ENCODE data around the gene PTPRT.

Gene PTPRT

DNA sequence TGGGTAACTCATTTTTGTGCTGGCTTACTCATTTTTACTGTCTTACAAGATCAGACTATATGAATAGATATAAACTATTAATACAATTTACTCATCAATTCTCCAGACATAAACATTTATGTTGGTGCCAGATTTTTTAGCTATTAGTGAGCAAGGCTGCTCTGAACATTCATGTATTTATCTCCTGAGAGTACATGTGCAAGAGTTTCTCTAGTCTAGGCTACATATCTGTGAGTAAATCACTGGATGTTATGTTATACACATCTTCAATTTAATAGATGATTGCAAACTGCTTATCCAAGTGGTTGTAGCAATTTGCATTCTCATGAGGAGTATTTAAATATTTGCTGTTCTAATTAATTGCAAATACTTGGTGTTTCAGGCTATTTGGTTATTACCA, 687.1 kb downstream of the PTPRT start:
- Histone ChIP-seq H3K27ac (ENCODE audit: extremely low read depth, low read depth, low read length) (no peak overlapping the region), H3K4me1 (ENCODE audit: control insufficient read depth, insufficient read depth, low read length) (no peaks in the 10 kb centered on the region), H3K4me3 (ENCODE audit: low read depth, low read length) (no peak overlapping the region), H3K36me3 (ENCODE audit: control insufficient read depth in 2 of 2, insufficient read depth in 1 of 2, low read length in 2 of 2) (no peaks in the 10 kb centered on the region), H3K9me3 (ENCODE audit: control insufficient read depth, insufficient read depth, low read depth, low read length) (no peaks in the 10 kb centered on the region)
- CTCF ChIA-PET = no interaction called here
- POLR2A ChIA-PET = no interaction called here
- TF ChIP-seq ZNF37A (tag by site-specific recombination; IDR thresholded peaks at IDR 0.05) (no peak), ZNF558 (tag by site-specific recombination; IDR thresholded peaks at IDR 0.05) (no peak), ZNF157 (tag by site-specific recombination; IDR thresholded peaks at IDR 0.05) (no peak)

DNA sequence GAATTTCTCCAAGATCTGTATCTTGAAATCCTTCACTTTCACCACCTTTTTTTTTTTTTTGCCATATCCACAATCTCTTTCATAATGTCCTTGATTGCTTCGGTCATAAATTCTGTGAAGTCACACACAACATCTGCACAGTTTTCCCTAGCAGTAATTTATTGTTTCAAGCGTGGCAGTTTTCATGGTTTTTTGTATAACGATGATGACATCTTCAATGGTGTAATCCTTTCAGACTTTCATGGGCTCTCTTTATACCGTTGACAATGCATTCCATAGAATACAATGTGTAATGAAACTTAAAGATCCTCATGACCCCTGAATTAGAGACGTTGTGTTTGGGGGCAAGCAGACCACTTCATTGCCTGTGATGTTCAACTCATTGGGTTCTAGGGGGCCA, 693.1 kb downstream of the PTPRT start:
- no peaks in the 10 kb centered on the region for H3K36me3 ChIP-seq (ENCODE audit: control insufficient read depth in 2 of 2, insufficient read depth in 1 of 2, low read length in 2 of 2)
- TF ChIP-seq ZNF354C (tag by site-specific recombination; IDR thresholded peaks at IDR 0.05; ENCODE audit: borderline replicate concordance, low read depth) = no peak
- TF ChIP-seq ZFP37 (tag by site-specific recombination; IDR thresholded peaks at IDR 0.05) = no peak
- TF ChIP-seq ZNF324 (tag by site-specific recombination; IDR thresholded peaks at IDR 0.05) = no peak
- TF ChIP-seq, protein P1, sequence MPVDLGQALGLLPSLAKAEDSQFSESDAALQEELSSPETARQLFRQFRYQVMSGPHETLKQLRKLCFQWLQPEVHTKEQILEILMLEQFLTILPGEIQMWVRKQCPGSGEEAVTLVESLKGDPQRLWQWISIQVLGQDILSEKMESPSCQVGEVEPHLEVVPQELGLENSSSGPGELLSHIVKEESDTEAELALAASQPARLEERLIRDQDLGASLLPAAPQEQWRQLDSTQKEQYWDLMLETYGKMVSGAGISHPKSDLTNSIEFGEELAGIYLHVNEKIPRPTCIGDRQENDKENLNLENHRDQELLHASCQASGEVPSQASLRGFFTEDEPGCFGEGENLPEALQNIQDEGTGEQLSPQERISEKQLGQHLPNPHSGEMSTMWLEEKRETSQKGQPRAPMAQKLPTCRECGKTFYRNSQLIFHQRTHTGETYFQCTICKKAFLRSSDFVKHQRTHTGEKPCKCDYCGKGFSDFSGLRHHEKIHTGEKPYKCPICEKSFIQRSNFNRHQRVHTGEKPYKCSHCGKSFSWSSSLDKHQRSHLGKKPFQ (tag by site-specific recombination; IDR thresholded peaks at IDR 0.05) = no peak
- TF ChIP-seq TRIM28 (IDR thresholded peaks at IDR 0.05; ENCODE audit: borderline replicate concordance, low read length) = no peak
- TF ChIP-seq, protein P2, sequence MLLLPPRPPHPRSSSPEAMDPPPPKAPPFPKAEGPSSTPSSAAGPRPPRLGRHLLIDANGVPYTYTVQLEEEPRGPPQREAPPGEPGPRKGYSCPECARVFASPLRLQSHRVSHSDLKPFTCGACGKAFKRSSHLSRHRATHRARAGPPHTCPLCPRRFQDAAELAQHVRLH (tag by site-specific recombination; IDR thresholded peaks at IDR 0.05) = no peak
- TF ChIP-seq ZNF76 (tag by site-specific recombination; IDR thresholded peaks at IDR 0.05; ENCODE audit: borderline replicate concordance, low read depth) = no peak
- TF ChIP-seq, protein P3, sequence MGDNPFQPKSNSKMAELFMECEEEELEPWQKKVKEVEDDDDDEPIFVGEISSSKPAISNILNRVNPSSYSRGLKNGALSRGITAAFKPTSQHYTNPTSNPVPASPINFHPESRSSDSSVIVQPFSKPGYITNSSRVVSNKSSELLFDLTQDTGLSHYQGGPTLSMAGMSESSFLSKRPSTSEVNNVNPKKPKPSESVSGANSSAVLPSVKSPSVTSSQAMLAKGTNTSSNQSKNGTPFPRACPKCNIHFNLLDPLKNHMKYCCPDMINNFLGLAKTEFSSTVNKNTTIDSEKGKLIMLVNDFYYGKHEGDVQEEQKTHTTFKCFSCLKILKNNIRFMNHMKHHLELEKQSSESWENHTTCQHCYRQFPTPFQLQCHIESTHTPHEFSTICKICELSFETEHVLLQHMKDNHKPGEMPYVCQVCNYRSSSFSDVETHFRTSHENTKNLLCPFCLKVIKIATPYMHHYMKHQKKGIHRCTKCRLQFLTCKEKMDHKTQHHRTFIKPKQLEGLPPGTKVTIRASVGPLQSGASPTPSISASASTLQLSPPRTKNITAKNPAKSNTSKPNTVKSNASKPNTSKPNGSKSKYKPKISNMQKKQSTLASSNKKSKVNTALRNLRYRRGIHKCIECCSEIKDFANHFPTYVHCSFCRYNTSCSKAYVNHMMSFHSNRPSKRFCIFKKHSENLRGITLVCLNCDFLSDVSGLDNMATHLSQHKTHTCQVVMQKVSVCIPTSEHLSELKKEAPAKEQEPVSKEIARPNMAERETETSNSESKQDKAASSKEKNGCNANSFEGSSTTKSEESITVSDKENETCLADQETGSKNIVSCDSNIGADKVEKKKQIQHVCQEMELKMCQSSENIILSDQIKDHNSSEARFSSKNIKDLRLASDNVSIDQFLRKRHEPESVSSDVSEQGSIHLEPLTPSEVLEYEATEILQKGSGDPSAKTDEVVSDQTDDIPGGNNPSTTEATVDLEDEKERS (tag by site-specific recombination; IDR thresholded peaks at IDR 0.05) = no peak
- TF ChIP-seq ZNF777 (tag by site-specific recombination; IDR thresholded peaks at IDR 0.05; ENCODE audit: borderline replicate concordance) = no peak
- TF ChIP-seq, protein P4, sequence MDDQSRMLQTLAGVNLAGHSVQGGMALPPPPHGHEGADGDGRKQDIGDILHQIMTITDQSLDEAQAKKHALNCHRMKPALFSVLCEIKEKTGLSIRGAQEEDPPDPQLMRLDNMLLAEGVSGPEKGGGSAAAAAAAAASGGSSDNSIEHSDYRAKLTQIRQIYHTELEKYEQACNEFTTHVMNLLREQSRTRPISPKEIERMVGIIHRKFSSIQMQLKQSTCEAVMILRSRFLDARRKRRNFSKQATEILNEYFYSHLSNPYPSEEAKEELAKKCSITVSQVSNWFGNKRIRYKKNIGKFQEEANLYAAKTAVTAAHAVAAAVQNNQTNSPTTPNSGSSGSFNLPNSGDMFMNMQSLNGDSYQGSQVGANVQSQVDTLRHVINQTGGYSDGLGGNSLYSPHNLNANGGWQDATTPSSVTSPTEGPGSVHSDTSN (CRISPR knock-in tag; IDR thresholded peaks at IDR 0.05) = no peak
- no peak for TF ChIP-seq ZNF138 (tag by site-specific recombination; IDR thresholded peaks at IDR 0.05; ENCODE audit: borderline replicate concordance)
- no peak for TF ChIP-seq ZBTB8A (tag by site-specific recombination; IDR thresholded peaks at IDR 0.05)
- TF ChIP-seq ZNF2 (tag by site-specific recombination; IDR thresholded peaks at IDR 0.05) = no peak
- TF ChIP-seq ZNF10 (tag by site-specific recombination; IDR thresholded peaks at IDR 0.05) = no peak
- TF ChIP-seq, protein P5, sequence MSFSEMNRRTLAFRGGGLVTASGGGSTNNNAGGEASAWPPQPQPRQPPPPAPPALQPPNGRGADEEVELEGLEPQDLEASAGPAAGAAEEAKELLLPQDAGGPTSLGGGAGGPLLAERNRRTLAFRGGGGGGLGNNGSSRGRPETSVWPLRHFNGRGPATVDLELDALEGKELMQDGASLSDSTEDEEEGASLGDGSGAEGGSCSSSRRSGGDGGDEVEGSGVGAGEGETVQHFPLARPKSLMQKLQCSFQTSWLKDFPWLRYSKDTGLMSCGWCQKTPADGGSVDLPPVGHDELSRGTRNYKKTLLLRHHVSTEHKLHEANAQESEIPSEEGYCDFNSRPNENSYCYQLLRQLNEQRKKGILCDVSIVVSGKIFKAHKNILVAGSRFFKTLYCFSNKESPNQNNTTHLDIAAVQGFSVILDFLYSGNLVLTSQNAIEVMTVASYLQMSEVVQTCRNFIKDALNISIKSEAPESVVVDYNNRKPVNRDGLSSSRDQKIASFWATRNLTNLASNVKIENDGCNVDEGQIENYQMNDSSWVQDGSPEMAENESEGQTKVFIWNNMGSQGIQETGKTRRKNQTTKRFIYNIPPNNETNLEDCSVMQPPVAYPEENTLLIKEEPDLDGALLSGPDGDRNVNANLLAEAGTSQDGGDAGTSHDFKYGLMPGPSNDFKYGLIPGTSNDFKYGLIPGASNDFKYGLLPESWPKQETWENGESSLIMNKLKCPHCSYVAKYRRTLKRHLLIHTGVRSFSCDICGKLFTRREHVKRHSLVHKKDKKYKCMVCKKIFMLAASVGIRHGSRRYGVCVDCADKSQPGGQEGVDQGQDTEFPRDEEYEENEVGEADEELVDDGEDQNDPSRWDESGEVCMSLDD (tag by site-specific recombination; IDR thresholded peaks at IDR 0.05) = no peak
- TF ChIP-seq ZNF48 (tag by site-specific recombination; IDR thresholded peaks at IDR 0.05) = no peak
- no peak for TF ChIP-seq ZNF571 (tag by site-specific recombination; IDR thresholded peaks at IDR 0.05)
- no peak for TF ChIP-seq YY1 (tag by site-specific recombination; IDR thresholded peaks at IDR 0.05)
- POLR2A ChIA-PET = no interaction called here

More for the DNA sequence above, 693.1 kb downstream of the PTPRT start:
- Histone ChIP-seq H3K9me3 (ENCODE audit: control insufficient read depth, insufficient read depth, low read depth, low read length) (no peaks in the 10 kb centered on the region), H3K4me3 (ENCODE audit: low read depth, low read length) (no peak overlapping the region), H3K27ac (ENCODE audit: extremely low read depth, low read depth, low read length) (no peak overlapping the region), H3K4me1 (ENCODE audit: control insufficient read depth, insufficient read depth, low read length) (no peaks in the 10 kb centered on the region)
- CTCF ChIA-PET = interaction anchor here (1.4 kb wide), 1 partner anchor 12 kb away, joined by 3 read pairs; no protein-coding TSS in a partner anchor
